H9 (cell line): ENCODE data around the gene CPNE8. TPM values are rescaled to one million over a fixed set of nuclear protein-coding genes. Genes with fewer than 3 reads are reported as not detected.

Experiments
- DNase-seq: peaks from one replicate; pipeline ENCODE4 v3.0.0-alpha.2; 2017
- H2AFZ ChIP-seq: one replicate; pipeline ENCODE4 v1.6.1; 2013; ENCODE audit warnings: mild to moderate bottlenecking, low read length, control low read depth, moderate library complexity
- H2AK5ac ChIP-seq: 2 replicates; pipeline ENCODE4 v1.6.1; 2013; ENCODE audit warnings: low read length, control low read depth, mixed read lengths; ENCODE audit not compliant: insufficient read length
- H2BK120ac ChIP-seq: one replicate; pipeline ENCODE4 v1.6.1; 2013; ENCODE audit warnings: low read depth, mild to moderate bottlenecking, low read length, control low read depth, inconsistent platforms; ENCODE audit not compliant: poor library complexity, severe bottlenecking
- H2BK12ac ChIP-seq: 2 replicates; pipeline ENCODE4 v1.6.1; 2013; ENCODE audit warnings: low read length, control low read depth, mixed read lengths, low read depth; ENCODE audit not compliant: insufficient read length
- H2BK15ac ChIP-seq: 2 replicates; pipeline ENCODE4 v1.6.1; 2013; ENCODE audit warnings: low read depth, low read length, control low read depth
- H2BK20ac ChIP-seq: one replicate; pipeline ENCODE4 v1.6.1; 2013; ENCODE audit warnings: low read depth, mild to moderate bottlenecking, low read length, control low read depth, inconsistent platforms; ENCODE audit not compliant: poor library complexity, severe bottlenecking
- H2BK5ac ChIP-seq: 2 replicates; pipeline ENCODE4 v1.6.1; 2013; ENCODE audit warnings: low read length, control low read depth, mixed read lengths; ENCODE audit not compliant: insufficient read length
- H3K14ac ChIP-seq: 2 replicates; pipeline ENCODE4 v1.6.1; 2013; ENCODE audit warnings: low read length, control low read depth; ENCODE audit not compliant: insufficient read depth
- H3K18ac ChIP-seq: 2 replicates; pipeline ENCODE4 v1.6.1; 2013; ENCODE audit warnings: low read depth, mild to moderate bottlenecking, mixed read lengths, low read length, control low read depth; ENCODE audit not compliant: insufficient read length
- H3K23ac ChIP-seq: 2 replicates; pipeline ENCODE4 v1.6.1; 2013; ENCODE audit warnings: low read length, control low read depth, mixed read lengths, low read depth; ENCODE audit not compliant: insufficient read length
- H3K23me2 ChIP-seq: 2 replicates; pipeline ENCODE4 v1.6.1; 2013; ENCODE audit warnings: low read depth, mild to moderate bottlenecking, mixed read lengths, low read length, control low read depth; ENCODE audit not compliant: insufficient read length, poor library complexity, severe bottlenecking
- H3K27ac ChIP-seq: 2 replicates; pipeline ENCODE4 v1.5.1; 2013; ENCODE audit warnings: low read length, control low read depth, mixed read lengths, low read depth; ENCODE audit not compliant: insufficient read length
- H3K27me3 ChIP-seq: 2 replicates; pipeline ENCODE4 v1.6.1; 2013; ENCODE audit warnings: low read length, control low read depth, inconsistent platforms; ENCODE audit not compliant: insufficient read depth
- H3K4ac ChIP-seq: 2 replicates; pipeline ENCODE4 v1.6.1; 2013; ENCODE audit warnings: low read depth, mild to moderate bottlenecking, control low read depth, inconsistent platforms, low read length, moderate library complexity
- H3K4me1 ChIP-seq: 2 replicates; pipeline ENCODE4 v1.6.1; 2013; ENCODE audit warnings: low read length, control low read depth, inconsistent platforms; ENCODE audit not compliant: insufficient read depth
- H3K4me2 ChIP-seq: 2 replicates; pipeline ENCODE4 v1.6.1; 2013; ENCODE audit warnings: low read length, control low read depth, mixed read lengths; ENCODE audit not compliant: insufficient read length, insufficient read depth
- H3K56ac ChIP-seq: 2 replicates; pipeline ENCODE4 v1.6.1; 2013; ENCODE audit warnings: low read depth, mild to moderate bottlenecking, mixed read lengths, low read length, control low read depth; ENCODE audit not compliant: insufficient read length
- H3K79me1 ChIP-seq: 2 replicates; pipeline ENCODE4 v1.6.1; 2013; ENCODE audit warnings: low read depth, mild to moderate bottlenecking, moderate library complexity, low read length, control low read depth, inconsistent platforms; ENCODE audit not compliant: insufficient read depth, poor library complexity, severe bottlenecking
- H3K79me2 ChIP-seq: 2 replicates; pipeline ENCODE4 v1.6.1; 2013; ENCODE audit warnings: low read length, control low read depth, inconsistent platforms; ENCODE audit not compliant: insufficient read depth
- H3K9ac ChIP-seq: 2 replicates; pipeline ENCODE4 v1.6.1; 2013; ENCODE audit warnings: low read length, control low read depth, mixed read lengths; ENCODE audit not compliant: insufficient read length; ENCODE audit errors: extremely low read depth
- H3K9me3 ChIP-seq: one replicate; pipeline ENCODE4 v1.6.1; 2013; ENCODE audit warnings: low read depth, low read length, inconsistent platforms; ENCODE audit not compliant: control insufficient read depth
- H3T11ph ChIP-seq: one replicate; pipeline ENCODE4 v1.6.1; 2013; ENCODE audit warnings: mild to moderate bottlenecking, low read length, control low read depth, inconsistent platforms
- H4K20me1 ChIP-seq: one replicate; pipeline ENCODE4 v1.6.1; 2013; ENCODE audit not compliant: control insufficient read depth, insufficient read length, insufficient read depth
- H4K5ac ChIP-seq: 2 replicates; pipeline ENCODE4 v1.6.1; 2013; ENCODE audit warnings: low read depth, mild to moderate bottlenecking, mixed read lengths, low read length, control low read depth; ENCODE audit not compliant: insufficient read length
- H4K8ac ChIP-seq: replicated peaks from 2 replicates; pipeline ENCODE4 v1.6.1; 2013; ENCODE audit warnings: low read length, control low read depth, mixed read lengths, low read depth; ENCODE audit not compliant: insufficient read length
- H4K91ac ChIP-seq: 2 replicates; pipeline ENCODE4 v1.6.1; 2013; ENCODE audit warnings: low read depth, mild to moderate bottlenecking, moderate library complexity, mixed read lengths, low read length, control low read depth; ENCODE audit not compliant: insufficient read length
- H3K27ac Mint-ChIP-seq, 3 experiments: 2 replicates in 2 of 3; 3 replicates in 1 of 3; pipeline ENCODE4 v1.8.0; 2020 to 2021; ENCODE audit warnings: mixed read lengths in 3 of 3, mild to moderate bottlenecking in 1 of 3, moderate library complexity in 1 of 3
- H3K27me3 Mint-ChIP-seq: 2 replicates; pipeline ENCODE4 v1.8.0; 2021; ENCODE audit warnings: low read depth, mild to moderate bottlenecking, moderate library complexity, mixed read lengths
- H3K36me3 Mint-ChIP-seq, 3 experiments: 2 replicates in 2 of 3; 3 replicates in 1 of 3; pipeline ENCODE4 v1.8.0; 2020 to 2021; ENCODE audit warnings: low read depth in 3 of 3, mixed read lengths in 3 of 3; ENCODE audit not compliant: insufficient read depth in 1 of 3
- H3K4me1 Mint-ChIP-seq, 2 experiments: 2 replicates each; pipeline ENCODE4 v1.8.0; 2020; ENCODE audit warnings: mixed read lengths in 2 of 2
- H3K4me3 Mint-ChIP-seq, 2 experiments: 2 replicates in 1 of 2; 3 replicates in 1 of 2; pipeline ENCODE4 v1.8.0; 2020 to 2021; ENCODE audit warnings: mild to moderate bottlenecking in 2 of 2, mixed read lengths in 2 of 2, moderate library complexity in 1 of 2
- H3K9me3 Mint-ChIP-seq, 2 experiments: 2 replicates in 1 of 2; 3 replicates in 1 of 2; pipeline ENCODE4 v1.8.0; 2020; ENCODE audit warnings: mild to moderate bottlenecking in 2 of 2, mixed read lengths in 2 of 2, moderate library complexity in 1 of 2
- CTCF ChIP-seq: fragments of 200-600 bp; sonication (generic); conservative IDR thresholded peaks from 3 replicates; pipeline ENCODE4 v1.8.0; 2021; ENCODE audit warnings: antibody characterized with exemption, mild to moderate bottlenecking
- WGBS: extraction: QIAGEN DNeasy Blood & Tissue Kit; methylation state at CpG from one replicate; pipeline ENCODE4 v1.1.7; 2013; ENCODE audit warnings: missing lambda C conversion rate, low lambda C conversion rate, mixed read lengths; ENCODE audit not compliant: insufficient read length; ENCODE audit errors: extremely low coverage; 5-methylcytosine and 5-hydroxymethylcytosine counted together
- total RNA-seq: library from RNA; stranded (reverse); gene quantifications from 2 replicates; pipeline ENCODE4 v1.2.1, GENCODE V29; 2021

CPNE8 gene
- total RNA-seq, 1 experiment from 2014 or later = 1.9 TPM

GRCh38 chr12:38880288-38880687, 25.1 kb downstream of the CPNE8 start:
- no peak overlapping the region for H3K18ac ChIP-seq
- H3T11ph ChIP-seq = no peak overlapping the region
- no peak overlapping the region for H3K14ac ChIP-seq
- H3K27me3 ChIP-seq = no peaks in the 10 kb centered on the region
- no peaks in the 10 kb centered on the region for H3K79me1 ChIP-seq
- H3K4me2 ChIP-seq = no peak overlapping the region
- H3K36me3 Mint-ChIP-seq = peaks cover 3 to 20% (median 8%) of the 10 kb centered on the region in 3 experiments
- WGBS = no CpG with 5 or more reads among the region's 3 CpGs
- no peak overlapping the region for H2BK15ac ChIP-seq
- no peaks in the 10 kb centered on the region for H3K9me3 ChIP-seq
- H2AFZ ChIP-seq = no peak overlapping the region
- H3K9ac ChIP-seq = no peak overlapping the region
- H3K27me3 Mint-ChIP-seq = no peaks in the 10 kb centered on the region
- H3K23me2 ChIP-seq = no peaks in the 10 kb centered on the region
- no peak overlapping the region for H2BK120ac ChIP-seq
- no peak overlapping the region for H3K23ac ChIP-seq
- H3K9me3 Mint-ChIP-seq = peaks cover 8 to 14% of the 10 kb centered on the region in 2 experiments; a peak in 4 of 5 replicates
- H3K4me1 Mint-ChIP-seq = peaks cover 12 to 13% of the 10 kb centered on the region in 2 experiments
- 0 out of 2 replicates have a peak, but pooled peaks cover 3% of the 10 kb centered on the region for H3K4me1 ChIP-seq
- no peak for DNase-seq
- H2AK5ac ChIP-seq = no peak overlapping the region
- no peak overlapping the region for H4K91ac ChIP-seq
- H3K27ac Mint-ChIP-seq = no peak overlapping the region
- no peak overlapping the region for H3K4me3 Mint-ChIP-seq
- H4K8ac ChIP-seq = no peak overlapping the region
- no peak overlapping the region for H4K5ac ChIP-seq
- H4K20me1 ChIP-seq = no peaks in the 10 kb centered on the region
- H3K4ac ChIP-seq = no peak overlapping the region
- no peak for TF ChIP-seq CTCF
- H3K56ac ChIP-seq = no peak overlapping the region
- H2BK20ac ChIP-seq = no peak overlapping the region
- no peak overlapping the region for H2BK12ac ChIP-seq
- no peak overlapping the region for H2BK5ac ChIP-seq
- no peak overlapping the region for H3K27ac ChIP-seq
- no peaks in the 10 kb centered on the region for H3K79me2 ChIP-seq
